Stomach (tissue), 4 donors: ENCODE results near the gene MLLT10.

Experiments used
- POLR2AphosphoS5 ChIP-seq, 3 donors: sonication (generic); formaldehyde crosslinking; IDR thresholded peaks; one replicate each; pipeline ENCODE4 v1.6.1; 2016; ENCODE audit warnings: antibody characterized with exemption in 3 of 3
- TF ChIP-seq, protein P1 (sequence below), 7 experiments: fragments of 450-650 bp in 4 of 7; fragments of 200-600 bp in 3 of 7; sonication (generic) in 3 of 7; IDR thresholded peaks; one replicate each; pipeline ENCODE4 v1.5.1; 2016 to 2019; ENCODE audit warnings: antibody characterized with exemption in 7 of 7, control low read depth in 2 of 7, mild to moderate bottlenecking in 1 of 7

DNA sequence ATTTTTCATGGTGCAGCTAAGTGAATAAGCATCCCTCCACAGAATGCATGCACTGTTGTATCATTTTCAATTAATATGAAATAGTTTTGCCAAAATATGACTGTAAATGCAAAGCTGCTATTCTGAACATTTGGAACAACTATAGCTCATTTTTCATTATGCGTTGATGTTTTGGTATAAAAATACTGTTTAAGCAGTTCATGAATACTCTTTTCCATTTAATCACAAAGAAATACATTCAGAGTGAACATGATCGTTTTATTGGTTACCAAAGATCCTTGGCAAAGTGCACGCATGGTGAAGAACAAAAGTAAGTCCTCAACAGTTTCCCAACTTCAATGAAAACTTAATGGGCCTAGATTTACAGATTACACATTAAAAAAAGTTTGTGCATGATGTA is 41.6 kb upstream of the MLLT10 start:
- TF ChIP-seq, protein P1, sequence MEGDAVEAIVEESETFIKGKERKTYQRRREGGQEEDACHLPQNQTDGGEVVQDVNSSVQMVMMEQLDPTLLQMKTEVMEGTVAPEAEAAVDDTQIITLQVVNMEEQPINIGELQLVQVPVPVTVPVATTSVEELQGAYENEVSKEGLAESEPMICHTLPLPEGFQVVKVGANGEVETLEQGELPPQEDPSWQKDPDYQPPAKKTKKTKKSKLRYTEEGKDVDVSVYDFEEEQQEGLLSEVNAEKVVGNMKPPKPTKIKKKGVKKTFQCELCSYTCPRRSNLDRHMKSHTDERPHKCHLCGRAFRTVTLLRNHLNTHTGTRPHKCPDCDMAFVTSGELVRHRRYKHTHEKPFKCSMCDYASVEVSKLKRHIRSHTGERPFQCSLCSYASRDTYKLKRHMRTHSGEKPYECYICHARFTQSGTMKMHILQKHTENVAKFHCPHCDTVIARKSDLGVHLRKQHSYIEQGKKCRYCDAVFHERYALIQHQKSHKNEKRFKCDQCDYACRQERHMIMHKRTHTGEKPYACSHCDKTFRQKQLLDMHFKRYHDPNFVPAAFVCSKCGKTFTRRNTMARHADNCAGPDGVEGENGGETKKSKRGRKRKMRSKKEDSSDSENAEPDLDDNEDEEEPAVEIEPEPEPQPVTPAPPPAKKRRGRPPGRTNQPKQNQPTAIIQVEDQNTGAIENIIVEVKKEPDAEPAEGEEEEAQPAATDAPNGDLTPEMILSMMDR (IDR thresholded peaks at IDR 0.05), result no peak
- no peak for TF ChIP-seq POLR2AphosphoS5 (IDR thresholded peaks at IDR 0.05)
